Stimulated activated naive CD4-positive, alpha-beta T cell treated with Interleukin-2 at 50 U/mL for 16 hours (primary cell): ENCODE results near the gene SYNC.

Experiments
- DNase-seq: peaks from one replicate; lab custom pipeline; 2025; lab: John Stamatoyannopoulos, UW

SYNC gene

GRCh38 chr1:32702599-32703478 lies at the start of gene SYNC:
TSS of gene SYNC (minus strand) at chr1:32702770. CDS start at chr1:32702660, 110 bp downstream.
- DNase-seq = no peak

GRCh38 chr1:32749771-32750170 lies 47.2 kb upstream of the SYNC start:
- DNase-seq = no peak

- no peak for DNase-seq
Observed at GRCh38 chr1:32749332-32749731, 46.8 kb upstream of the SYNC start.

GRCh38 chr1:32748926-32749325 lies 46.4 kb upstream of the SYNC start:
- no peak for DNase-seq

GRCh38 chr1:32748348-32748747 lies 45.8 kb upstream of the SYNC start:
- no peak for DNase-seq

GRCh38 chr1:32746130-32746529 lies 43.6 kb upstream of the SYNC start:
- DNase-seq = no peak

GRCh38 chr1:32744071-32744425 lies 41.5 kb upstream of the SYNC start:
- no peak for DNase-seq

- DNase-seq = no peak
Observed at GRCh38 chr1:32743380-32744070, 41.0 kb upstream of the SYNC start.

GRCh38 chr1:32742956-32743355 lies 40.4 kb upstream of the SYNC start:
- no peak for DNase-seq

GRCh38 chr1:32742199-32742947 lies 39.8 kb upstream of the SYNC start:
- DNase-seq = no peak

- DNase-seq = no peak
Observed at GRCh38 chr1:32741413-32742198, 39.0 kb upstream of the SYNC start.

- no peak for DNase-seq
Observed at GRCh38 chr1:32741059-32741412, 38.5 kb upstream of the SYNC start.

GRCh38 chr1:32736812-32737791 lies 34.5 kb upstream of the SYNC start:
- DNase-seq = no peak

GRCh38 chr1:32733582-32734321 lies 31.2 kb upstream of the SYNC start:
- no peak for DNase-seq

- no peak for DNase-seq
Observed at GRCh38 chr1:32729254-32730046, 26.9 kb upstream of the SYNC start.

- DNase-seq = no peak
Observed at GRCh38 chr1:32728413-32729077, 26.0 kb upstream of the SYNC start.

- no peak for DNase-seq
Observed at GRCh38 chr1:32727876-32728275, 25.3 kb upstream of the SYNC start.

GRCh38 chr1:32725615-32725982 lies 23.0 kb upstream of the SYNC start:
- DNase-seq = no peak
